Transverse colon (tissue), 4 donors: ENCODE results near the gene FAM120A.

ENCODE experiments used
- CTCF ChIP-seq, 5 experiments: fragments of 200-600 bp in 3 of 5; fragments of 450-650 bp in 2 of 5; sonication (generic) in 3 of 5; IDR thresholded peaks; 1 replicate in 2 of 5; 2 replicates in 3 of 5; pipeline ENCODE4 v1.5.1; 2016 to 2017; ENCODE audit warnings: antibody characterized with exemption in 5 of 5, inconsistent platforms in 3 of 5, mild to moderate bottlenecking in 2 of 5, moderate library complexity in 1 of 5
- EP300 ChIP-seq: sonication (generic); formaldehyde crosslinking; IDR thresholded peaks from one replicate; pipeline ENCODE4 v1.6.1; 2017; ENCODE audit warnings: antibody characterized with exemption, low read depth
- POLR2A ChIP-seq: fragments of 450-650 bp; IDR thresholded peaks from one replicate; pipeline ENCODE4 v1.6.1; 2016; ENCODE audit warnings: antibody characterized with exemption, mild to moderate bottlenecking, moderate library complexity
- POLR2AphosphoS5 ChIP-seq, 3 donors: sonication (generic); formaldehyde crosslinking; IDR thresholded peaks; one replicate each; pipeline ENCODE4 v1.6.1; 2016; ENCODE audit warnings: antibody characterized with exemption in 3 of 3

- TF ChIP-seq CTCF (IDR thresholded peaks at IDR 0.05) (no peak), POLR2AphosphoS5 (IDR thresholded peaks at IDR 0.05) (no peak), EP300 (no peak), POLR2A (no peak)
Measured at GRCh38 chr9:93509084-93509483, 57.6 kb downstream of the FAM120A start.
